H1 (cell line): ENCODE measurements around the gene IBSP. TPM values are rescaled to one million over a fixed set of nuclear protein-coding genes. Genes with fewer than 3 reads are reported as not detected.

Experiments
- ATF2 ChIP-seq: IDR thresholded peaks from 2 replicates; pipeline ENCODE4 v1.6.1; 2012; ENCODE audit warnings: low read length, inconsistent platforms
- BCL11A ChIP-seq, 2 experiments: IDR thresholded peaks; one replicate each; pipeline ENCODE4 v1.6.1; 2011; ENCODE audit warnings: low read depth in 2 of 2, low read length in 2 of 2, mild to moderate bottlenecking in 2 of 2
- CHD2 ChIP-seq: IDR thresholded peaks from 2 replicates; pipeline ENCODE4 v1.6.1; 2012; ENCODE audit warnings: low read length, improper control_type of control experiment
- POLR2A ChIP-seq, 2 experiments: IDR thresholded peaks; 1 replicate in 1 of 2; 2 replicates in 1 of 2; pipeline ENCODE4 v1.6.1; 2011; ENCODE audit warnings: low read depth in 2 of 2, low read length in 2 of 2, mild to moderate bottlenecking in 2 of 2; ENCODE audit errors: control extremely low read depth in 1 of 2
- RFX5 ChIP-seq: IDR thresholded peaks from 2 replicates; pipeline ENCODE4 v1.6.1; 2011; ENCODE audit warnings: low read depth, low read length, improper control_type of control experiment, borderline replicate concordance
- TAF7 ChIP-seq: optimal IDR thresholded peaks from 2 replicates; pipeline ENCODE3; 2011; ENCODE audit warnings: low read depth, mild to moderate bottlenecking, inconsistent platforms, low read length, moderate library complexity, borderline replicate concordance
- polyA plus RNA-seq, 7 experiments: library from polyadenylated mRNA; depleted of rRNA in 3 of 7; stranded (reverse) in 5 of 7; unstranded in 2 of 7; fragments of >200 nt in 5 of 7; fragments of 200-250 nt in 2 of 7; gene quantifications; 1 replicate in 5 of 7; 2 replicates in 1 of 7; 4 replicates in 1 of 7; pipeline versions ENCODE4 v1.2.1 to v1.2.3, GENCODE V29; 2011 to 2013; ENCODE audit warnings: missing spikeins in 2 of 7, mixed read lengths in 2 of 7
- total RNA-seq: library from RNA; stranded (reverse); fragmentation: NEBNext Ultra II Directional; extraction: Animal tissue kit (Norgen Biotek cat#: 25700); gene quantifications from 2 replicates; pipeline ENCODE4 v1.2.1, GENCODE V29; 2021
- TF ChIP-seq, protein P1 (sequence below): fragments of 300-600 bp; sonication (generic); IDR thresholded peaks from 2 replicates; pipeline ENCODE4 v1.7.1; 2012; ENCODE audit warnings: low read length, moderate library complexity, mild to moderate bottlenecking, inconsistent platforms; ENCODE audit not compliant: insufficient replicate concordance

The IBSP gene
- total and polyA plus RNA-seq, 2 of the 8 experiments (the other 6 are each of a cell fraction or from before 2014, with no cell fraction given): not detected

DNA sequence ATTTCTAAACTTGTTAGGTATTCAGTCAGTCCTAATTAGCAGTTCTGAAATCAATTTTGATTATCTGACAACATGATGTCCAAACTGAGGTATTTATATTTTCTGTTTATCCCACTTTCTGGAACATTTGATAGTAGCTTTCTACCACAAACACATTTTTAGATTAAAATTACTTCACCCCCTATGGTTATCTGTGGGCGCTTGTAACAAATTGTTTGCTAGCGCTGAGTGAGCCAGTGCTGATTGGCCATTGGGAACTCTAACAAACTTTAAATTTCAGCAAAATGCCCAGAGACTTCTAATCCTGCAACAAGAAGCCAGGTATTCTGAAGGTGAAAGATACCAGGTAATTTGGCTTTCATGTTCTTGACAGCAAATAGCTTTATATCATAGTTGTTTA is 33.3 kb downstream of the IBSP start, which contains the start of gene MEPE (continued):
- TF ChIP-seq CHD2: no peak
- TF ChIP-seq ATF2: no peak
- no peak for TF ChIP-seq RFX5
- no peak for TF ChIP-seq BCL11A (IDR thresholded peaks at IDR 0.05; ENCODE audit: low read depth in 2 of 2, low read length in 2 of 2)
- TF ChIP-seq TAF7: no peak
- no peak for TF ChIP-seq POLR2A (IDR thresholded peaks at IDR 0.05; ENCODE audit: control extremely low read depth in 1 of 2, low read depth in 2 of 2, low read length in 2 of 2)
- TF ChIP-seq, protein P1, sequence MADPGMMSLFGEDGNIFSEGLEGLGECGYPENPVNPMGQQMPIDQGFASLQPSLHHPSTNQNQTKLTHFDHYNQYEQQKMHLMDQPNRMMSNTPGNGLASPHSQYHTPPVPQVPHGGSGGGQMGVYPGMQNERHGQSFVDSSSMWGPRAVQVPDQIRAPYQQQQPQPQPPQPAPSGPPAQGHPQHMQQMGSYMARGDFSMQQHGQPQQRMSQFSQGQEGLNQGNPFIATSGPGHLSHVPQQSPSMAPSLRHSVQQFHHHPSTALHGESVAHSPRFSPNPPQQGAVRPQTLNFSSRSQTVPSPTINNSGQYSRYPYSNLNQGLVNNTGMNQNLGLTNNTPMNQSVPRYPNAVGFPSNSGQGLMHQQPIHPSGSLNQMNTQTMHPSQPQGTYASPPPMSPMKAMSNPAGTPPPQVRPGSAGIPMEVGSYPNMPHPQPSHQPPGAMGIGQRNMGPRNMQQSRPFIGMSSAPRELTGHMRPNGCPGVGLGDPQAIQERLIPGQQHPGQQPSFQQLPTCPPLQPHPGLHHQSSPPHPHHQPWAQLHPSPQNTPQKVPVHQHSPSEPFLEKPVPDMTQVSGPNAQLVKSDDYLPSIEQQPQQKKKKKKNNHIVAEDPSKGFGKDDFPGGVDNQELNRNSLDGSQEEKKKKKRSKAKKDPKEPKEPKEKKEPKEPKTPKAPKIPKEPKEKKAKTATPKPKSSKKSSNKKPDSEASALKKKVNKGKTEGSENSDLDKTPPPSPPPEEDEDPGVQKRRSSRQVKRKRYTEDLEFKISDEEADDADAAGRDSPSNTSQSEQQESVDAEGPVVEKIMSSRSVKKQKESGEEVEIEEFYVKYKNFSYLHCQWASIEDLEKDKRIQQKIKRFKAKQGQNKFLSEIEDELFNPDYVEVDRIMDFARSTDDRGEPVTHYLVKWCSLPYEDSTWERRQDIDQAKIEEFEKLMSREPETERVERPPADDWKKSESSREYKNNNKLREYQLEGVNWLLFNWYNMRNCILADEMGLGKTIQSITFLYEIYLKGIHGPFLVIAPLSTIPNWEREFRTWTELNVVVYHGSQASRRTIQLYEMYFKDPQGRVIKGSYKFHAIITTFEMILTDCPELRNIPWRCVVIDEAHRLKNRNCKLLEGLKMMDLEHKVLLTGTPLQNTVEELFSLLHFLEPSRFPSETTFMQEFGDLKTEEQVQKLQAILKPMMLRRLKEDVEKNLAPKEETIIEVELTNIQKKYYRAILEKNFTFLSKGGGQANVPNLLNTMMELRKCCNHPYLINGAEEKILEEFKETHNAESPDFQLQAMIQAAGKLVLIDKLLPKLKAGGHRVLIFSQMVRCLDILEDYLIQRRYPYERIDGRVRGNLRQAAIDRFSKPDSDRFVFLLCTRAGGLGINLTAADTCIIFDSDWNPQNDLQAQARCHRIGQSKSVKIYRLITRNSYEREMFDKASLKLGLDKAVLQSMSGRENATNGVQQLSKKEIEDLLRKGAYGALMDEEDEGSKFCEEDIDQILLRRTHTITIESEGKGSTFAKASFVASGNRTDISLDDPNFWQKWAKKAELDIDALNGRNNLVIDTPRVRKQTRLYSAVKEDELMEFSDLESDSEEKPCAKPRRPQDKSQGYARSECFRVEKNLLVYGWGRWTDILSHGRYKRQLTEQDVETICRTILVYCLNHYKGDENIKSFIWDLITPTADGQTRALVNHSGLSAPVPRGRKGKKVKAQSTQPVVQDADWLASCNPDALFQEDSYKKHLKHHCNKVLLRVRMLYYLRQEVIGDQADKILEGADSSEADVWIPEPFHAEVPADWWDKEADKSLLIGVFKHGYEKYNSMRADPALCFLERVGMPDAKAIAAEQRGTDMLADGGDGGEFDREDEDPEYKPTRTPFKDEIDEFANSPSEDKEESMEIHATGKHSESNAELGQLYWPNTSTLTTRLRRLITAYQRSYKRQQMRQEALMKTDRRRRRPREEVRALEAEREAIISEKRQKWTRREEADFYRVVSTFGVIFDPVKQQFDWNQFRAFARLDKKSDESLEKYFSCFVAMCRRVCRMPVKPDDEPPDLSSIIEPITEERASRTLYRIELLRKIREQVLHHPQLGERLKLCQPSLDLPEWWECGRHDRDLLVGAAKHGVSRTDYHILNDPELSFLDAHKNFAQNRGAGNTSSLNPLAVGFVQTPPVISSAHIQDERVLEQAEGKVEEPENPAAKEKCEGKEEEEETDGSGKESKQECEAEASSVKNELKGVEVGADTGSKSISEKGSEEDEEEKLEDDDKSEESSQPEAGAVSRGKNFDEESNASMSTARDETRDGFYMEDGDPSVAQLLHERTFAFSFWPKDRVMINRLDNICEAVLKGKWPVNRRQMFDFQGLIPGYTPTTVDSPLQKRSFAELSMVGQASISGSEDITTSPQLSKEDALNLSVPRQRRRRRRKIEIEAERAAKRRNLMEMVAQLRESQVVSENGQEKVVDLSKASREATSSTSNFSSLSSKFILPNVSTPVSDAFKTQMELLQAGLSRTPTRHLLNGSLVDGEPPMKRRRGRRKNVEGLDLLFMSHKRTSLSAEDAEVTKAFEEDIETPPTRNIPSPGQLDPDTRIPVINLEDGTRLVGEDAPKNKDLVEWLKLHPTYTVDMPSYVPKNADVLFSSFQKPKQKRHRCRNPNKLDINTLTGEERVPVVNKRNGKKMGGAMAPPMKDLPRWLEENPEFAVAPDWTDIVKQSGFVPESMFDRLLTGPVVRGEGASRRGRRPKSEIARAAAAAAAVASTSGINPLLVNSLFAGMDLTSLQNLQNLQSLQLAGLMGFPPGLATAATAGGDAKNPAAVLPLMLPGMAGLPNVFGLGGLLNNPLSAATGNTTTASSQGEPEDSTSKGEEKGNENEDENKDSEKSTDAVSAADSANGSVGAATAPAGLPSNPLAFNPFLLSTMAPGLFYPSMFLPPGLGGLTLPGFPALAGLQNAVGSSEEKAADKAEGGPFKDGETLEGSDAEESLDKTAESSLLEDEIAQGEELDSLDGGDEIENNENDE: no peak
